NB4 (cell line): ENCODE measurements around the gene DCTN5.
"Not testable (repeated sequence)": the region's sequence is repeated elsewhere in the genome, so short reads cannot be mapped to it uniquely, and the experiment has no call there.

ENCODE experiments used
- DNase-seq: peaks from one replicate; pipeline ENCODE4 v3.0.0; 2010; ENCODE audit warnings: low read depth
- H3K4me3 ChIP-seq: one replicate; pipeline ENCODE4 v1.5.1; 2011; ENCODE audit warnings: mild to moderate bottlenecking, low read depth, low read length, moderate library complexity
- CTCF ChIP-seq: IDR thresholded peaks from one replicate; pipeline ENCODE4 v1.5.1; 2012; ENCODE audit warnings: low read depth, low read length
- MAX ChIP-seq: IDR thresholded peaks from 2 replicates; pipeline ENCODE4 v1.6.1; 2011; ENCODE audit warnings: low read depth, low read length
- MYC ChIP-seq: IDR thresholded peaks from 2 replicates; pipeline ENCODE4 v1.6.1; 2011; ENCODE audit warnings: low read depth, low read length
- POLR2A ChIP-seq: IDR thresholded peaks from 2 replicates; pipeline ENCODE4 v1.6.1; 2011; ENCODE audit warnings: mild to moderate bottlenecking; ENCODE audit not compliant: insufficient read length; ENCODE audit errors: extremely low read depth

DCTN5 gene

GRCh38 chr16:23711785-23712184 lies 70.5 kb downstream of the DCTN5 start:
- H3K4me3 ChIP-seq, result no peak overlapping the region
- TF ChIP-seq MAX (no peak), POLR2A (no peak), MYC (no peak), CTCF (no peak)
- no peak for DNase-seq

- TF ChIP-seq MAX (no peak), POLR2A (no peak), CTCF (no peak), MYC (no peak)
- H3K4me3 ChIP-seq, result no peak within 1 kb of the TSS
- no peak for DNase-seq
Measured at GRCh38 chr16:23712976-23713375, 71.7 kb downstream of the DCTN5 start, which contains the start of gene ERN2. Gene ERN2, minus strand, starts transcription at chr16:23713222. Its CDS starts 35 bp downstream, at chr16:23713187.

DNA sequence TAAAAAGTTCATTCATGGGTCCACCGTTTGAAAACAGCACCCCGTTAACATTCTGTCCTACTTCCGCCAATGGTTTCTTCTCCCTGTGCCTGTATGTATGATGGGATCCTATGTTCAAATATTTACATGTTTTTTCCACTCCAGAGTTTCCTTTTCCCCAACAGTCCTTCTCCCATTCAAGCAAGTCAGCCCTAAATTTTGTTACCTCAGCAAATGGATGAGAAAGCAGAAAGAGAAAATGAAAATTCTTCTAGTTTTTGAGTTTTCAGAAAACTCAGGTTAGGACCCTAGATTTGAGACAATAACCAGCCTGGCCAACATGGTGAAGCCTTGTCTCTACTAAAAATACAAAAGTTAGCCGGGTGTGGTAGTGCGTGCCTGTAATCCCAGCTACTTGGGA lies 75.2 kb downstream of the DCTN5 start:
- no peak for TF ChIP-seq CTCF
- TF ChIP-seq MYC, result no peak
- TF ChIP-seq MAX, result no peak
- no peak for TF ChIP-seq POLR2A
- no peak overlapping the region for H3K4me3 ChIP-seq
- no peak for DNase-seq

DNA sequence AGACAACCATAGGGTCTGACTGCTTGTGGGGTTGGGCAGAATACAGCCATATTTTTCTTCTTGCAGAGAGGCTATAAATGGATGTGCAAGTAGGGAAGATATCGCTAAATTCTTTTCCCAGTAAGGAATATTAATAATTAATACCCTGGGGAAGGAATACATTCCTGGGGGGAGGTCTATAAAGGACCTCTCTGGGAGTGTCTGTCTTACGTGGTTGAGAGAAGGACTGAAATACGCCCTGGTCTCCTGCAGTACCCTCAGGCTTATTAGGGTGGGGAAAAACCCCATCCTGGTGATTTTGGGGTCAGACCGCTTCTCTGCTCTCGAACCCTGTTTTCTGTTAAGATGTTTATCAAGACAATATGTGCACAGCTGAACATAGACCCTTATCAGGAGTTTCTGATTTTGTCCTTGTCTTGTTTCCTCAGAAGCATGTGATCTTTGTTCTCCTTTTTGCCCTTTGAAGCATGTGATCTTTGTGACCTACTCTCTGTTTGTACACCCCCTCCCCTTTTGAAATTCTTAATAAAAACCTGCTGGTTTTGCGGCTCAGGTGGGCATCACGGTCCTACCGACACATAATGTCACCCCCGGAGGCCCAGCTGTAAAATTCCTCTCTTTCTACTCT lies 81.5 kb downstream of the DCTN5 start:
- DNase-seq, result not testable (repeated sequence)

GRCh38 chr16:23724096-23724784 lies 83.0 kb downstream of the DCTN5 start:
- DNase-seq, result no peak

More for the DNA sequence above, 81.5 kb downstream of the DCTN5 start:
- not testable (repeated sequence) for H3K4me3 ChIP-seq

More at GRCh38 chr16:23724096-23724784, 83.0 kb downstream of the DCTN5 start:
- TF ChIP-seq MAX (no peak), MYC (no peak), POLR2A (no peak), CTCF (no peak)
- H3K4me3 ChIP-seq, result no peak overlapping the region
